Measurements from ENCODE around the gene PSMD3.

Gene PSMD3

DNA sequence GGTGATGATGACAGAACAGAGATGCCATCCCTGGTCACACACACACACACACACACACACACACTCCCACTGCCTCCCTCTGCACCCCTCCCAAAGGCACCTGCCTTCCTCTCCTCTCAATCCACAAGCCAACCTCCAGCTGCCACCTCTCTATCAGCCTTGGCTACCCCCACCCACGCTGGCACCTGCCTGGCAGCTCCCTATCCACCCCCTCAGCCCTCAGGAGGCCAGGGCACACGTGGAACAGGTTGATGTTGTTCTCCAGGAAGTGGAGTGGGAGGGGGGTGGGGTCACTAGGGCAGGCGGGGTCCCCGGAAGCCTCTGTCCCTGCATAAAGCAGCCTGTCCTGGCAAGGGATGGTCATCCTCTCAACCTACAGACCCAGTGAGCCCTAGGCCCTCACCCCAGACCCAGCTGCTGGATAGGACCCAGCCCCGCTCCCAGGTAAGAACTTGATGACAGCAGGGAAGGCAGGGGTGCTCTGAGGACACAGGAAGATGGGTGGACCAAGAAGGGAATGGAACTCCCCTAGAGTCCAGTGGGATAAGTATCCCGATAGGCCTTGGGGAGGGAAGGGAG lies 17.9 kb upstream of the PSMD3 start, which contains the start of gene GSDMA:
Gene GSDMA (plus strand): TSS at position 363 of the 579 bp plus-strand sequence. CDS start 2,684 bp downstream, outside the sequence.
- DNase-seq: no peak

DNA sequence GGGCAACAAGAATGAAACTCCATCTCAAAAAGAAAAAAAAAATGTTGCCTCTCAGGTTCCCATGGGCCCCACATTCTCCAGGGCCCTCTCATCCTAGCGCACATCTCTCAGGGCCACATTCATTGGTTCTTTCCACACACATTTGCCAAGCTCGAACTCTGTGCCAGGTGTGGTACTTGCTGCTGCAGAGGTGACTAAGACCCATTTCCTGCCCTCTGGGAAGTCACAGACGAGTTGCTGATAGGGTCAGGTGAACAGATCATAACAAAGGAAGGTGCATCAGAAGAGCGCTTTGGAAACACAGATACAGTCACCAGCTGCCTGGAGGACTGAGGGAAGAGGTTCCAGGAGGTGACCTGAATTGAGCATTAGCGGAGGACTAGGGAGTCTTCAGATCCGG lies 16.8 kb upstream of the PSMD3 start:
- DNase-seq: no peak

DNA sequence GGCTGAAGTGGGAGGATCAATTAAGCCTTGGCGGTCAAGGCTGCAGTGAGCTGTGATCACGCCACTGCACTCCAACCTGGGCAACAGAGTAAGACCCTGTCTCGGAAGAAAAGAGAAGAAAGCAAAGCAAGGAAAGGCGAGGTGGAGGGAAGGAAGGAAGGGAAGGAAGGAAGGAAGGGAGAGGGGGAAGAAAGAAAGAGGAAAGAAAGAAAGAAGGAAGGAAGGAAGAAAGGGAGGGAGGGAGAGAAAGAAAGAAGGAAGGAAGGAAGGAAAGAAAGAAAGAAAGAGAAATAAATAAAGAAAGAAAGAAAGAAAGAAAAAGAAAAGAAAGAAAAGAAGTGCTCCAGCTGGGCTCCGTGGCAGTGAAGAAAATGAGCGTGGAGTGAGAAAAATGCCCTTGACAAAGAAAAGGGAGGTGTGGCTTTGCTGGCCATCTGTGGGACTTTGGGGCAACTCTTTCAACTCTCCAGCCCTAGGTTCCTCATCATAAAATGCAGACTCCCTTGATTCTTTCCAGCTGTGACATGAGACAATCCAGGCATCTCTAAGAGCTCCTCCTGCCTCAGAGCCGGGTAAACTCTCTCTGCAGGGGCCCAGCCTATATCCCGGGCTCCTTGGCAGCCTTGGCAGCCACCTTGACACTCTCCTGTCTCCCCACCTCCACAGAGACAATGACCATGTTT lies 15.4 kb upstream of the PSMD3 start:
- DNase-seq: no peak

DNA sequence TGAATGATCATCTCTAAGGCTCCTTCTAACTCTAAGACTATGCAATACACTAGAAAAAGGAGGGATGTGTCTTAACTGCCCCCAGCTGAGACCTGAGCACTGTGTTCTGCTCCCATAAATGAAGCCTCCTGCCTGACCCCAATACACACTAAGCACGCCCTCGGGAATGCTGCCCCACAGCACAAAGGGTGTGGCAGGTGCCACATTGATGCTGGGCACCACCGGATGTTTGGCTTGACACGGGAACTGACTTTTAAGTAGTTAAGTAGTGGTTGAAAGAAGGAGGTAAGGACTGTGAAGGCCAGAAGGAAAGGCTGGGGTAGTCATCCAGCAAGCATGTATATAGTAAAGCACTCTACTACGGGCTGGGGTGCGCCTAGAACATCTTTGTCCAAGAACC lies 13.8 kb upstream of the PSMD3 start:
- DNase-seq: no peak

DNA sequence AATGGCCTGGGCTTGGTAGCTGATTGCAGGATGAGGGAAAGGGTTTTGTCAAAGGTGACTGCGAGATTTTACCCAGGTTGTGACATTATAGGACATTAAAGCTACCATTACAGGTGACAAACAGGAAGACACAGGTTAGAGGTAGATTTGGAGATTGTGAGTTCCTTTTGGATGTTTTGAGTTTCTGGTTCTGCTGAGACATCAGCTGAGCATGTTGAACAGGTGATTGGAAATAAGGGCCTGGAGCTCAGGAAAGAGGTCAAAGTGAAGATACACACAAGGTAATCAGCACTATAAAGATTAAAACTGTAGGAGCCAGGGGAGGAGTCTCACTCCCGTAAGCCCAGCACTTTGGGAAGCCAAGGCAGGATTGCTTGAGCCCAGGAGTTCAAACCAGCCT lies 11.8 kb upstream of the PSMD3 start:
- no peak for DNase-seq

DNA sequence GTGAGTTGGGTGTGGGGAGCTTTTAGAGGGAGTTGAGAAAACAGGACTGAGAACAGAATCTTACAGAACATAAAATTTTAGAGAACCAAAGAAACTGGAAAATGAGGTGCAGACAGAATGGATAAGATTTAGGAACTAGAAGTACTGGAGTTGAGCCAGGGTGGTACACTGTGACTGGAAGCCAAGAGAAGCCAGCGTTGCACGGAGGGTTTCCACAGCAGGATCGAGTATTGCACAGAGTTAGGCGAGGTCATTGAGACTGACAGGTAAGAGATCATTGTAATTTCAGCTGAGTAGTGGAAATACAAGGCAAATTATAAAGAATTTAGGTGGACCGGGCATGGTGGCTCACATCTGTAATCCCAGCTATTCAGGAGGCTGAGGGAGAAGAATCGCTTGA lies 11.2 kb upstream of the PSMD3 start:
- no peak for DNase-seq

DNA sequence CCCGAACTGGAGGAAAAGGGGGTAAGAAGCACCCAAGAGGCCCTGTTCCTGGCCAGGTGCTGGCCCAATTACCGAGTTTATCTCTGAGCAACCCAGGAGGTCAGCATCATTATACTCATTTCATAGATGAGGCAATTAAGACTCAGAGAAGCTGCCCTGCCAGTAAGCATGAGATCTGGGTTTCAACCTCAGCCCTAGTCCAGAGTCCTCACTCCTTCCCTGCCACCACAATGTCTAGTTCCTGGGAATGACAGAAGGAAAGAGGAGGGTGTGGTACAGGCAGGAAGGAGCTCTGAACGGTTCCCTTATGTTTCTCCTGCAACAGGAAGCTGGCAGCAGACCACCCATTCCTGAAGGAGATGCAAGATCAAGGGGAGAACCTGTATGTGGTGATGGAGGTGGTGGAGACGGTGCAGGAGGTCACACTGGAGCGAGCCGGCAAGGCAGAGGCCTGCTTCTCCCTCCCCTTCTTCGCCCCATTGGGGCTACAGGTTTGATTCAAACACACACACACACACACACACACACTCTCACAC lies 10.4 kb upstream of the PSMD3 start:
- DNase-seq: no peak

DNA sequence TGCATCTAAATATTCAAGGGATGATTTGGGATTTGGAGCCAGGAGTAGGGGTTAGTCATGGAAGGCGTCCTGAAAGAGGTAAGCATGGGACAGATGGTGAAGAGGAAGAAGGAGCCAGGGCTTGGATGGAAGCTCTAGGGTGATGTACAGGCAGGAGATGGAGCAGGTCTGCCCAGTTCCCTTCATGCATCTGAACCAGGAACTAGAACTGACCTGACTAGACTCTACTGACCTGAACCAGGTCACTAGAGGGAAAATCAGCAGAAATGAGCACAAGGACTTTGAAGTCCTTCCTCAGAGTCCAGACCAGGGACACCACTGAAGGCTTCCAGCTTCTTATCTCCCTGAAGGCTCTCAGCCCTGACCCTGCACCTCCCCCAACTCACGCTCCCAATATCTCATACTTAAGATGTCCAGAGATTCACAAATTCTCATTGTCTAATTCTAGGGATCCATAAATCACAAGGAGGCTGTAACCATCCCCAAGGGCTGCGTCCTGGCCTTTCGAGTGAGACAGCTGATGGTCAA lies 9.5 kb upstream of the PSMD3 start:
- no peak for DNase-seq

DNA sequence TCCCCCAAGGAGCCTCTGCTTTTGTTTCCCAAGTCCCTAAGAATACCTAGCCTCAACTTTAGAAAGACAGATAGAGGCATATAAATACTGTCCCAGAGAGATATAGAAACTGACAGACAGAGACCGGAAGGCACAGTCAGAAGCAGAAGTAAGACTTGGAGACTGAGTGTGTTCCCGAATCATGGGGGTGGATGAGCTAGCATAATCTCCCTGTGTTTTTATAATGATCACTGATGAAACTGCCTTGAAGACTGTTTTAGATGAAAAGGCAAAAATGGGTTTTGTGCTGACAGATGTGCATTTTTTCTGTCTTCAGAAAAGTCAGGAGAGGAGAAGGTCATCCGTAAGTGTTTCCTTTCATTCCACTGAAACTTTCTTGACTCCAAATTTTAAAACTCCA lies 8.3 kb upstream of the PSMD3 start:
- DNase-seq: no peak

DNA sequence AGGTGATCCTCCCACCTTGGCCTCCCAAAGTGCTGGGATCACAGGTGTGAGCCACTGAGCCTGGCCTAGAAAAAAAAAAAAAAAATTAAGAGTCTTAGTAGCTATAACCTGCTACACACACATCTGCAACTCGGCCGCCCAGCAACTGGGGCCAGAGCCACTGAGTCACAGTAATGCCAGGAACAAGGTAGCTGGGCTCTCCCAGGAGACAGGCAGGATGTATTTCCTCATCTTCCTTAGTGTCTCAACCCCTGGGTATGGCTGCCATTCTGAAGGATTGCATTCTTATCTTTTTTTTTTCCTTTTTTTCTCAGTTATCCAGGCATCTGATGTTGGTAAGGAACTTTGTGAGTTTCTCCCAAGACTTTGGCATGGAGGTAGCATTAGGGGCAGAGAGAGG lies 7.1 kb upstream of the PSMD3 start:
- DNase-seq: no peak

DNA sequence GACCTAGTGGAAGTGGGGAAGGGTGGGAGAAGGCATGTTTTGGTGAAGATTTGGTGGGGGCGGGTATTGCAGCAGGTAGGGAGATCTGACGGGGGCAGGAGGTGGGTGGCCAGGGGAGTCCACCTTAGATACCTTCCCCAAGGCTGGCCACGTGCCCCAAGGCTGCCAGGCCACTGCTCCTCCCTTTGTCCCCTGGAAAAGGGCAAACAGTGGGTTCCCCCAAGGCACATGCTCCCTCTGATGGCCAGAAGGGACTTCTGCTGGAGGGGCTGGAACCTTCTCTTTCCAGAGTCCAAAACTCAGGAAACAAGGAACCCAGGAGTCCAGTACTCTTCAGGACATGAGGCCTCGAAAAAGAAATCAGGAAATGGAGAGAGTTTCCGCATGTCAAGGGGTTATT lies 6.2 kb upstream of the PSMD3 start:
- DNase-seq: no peak

DNA sequence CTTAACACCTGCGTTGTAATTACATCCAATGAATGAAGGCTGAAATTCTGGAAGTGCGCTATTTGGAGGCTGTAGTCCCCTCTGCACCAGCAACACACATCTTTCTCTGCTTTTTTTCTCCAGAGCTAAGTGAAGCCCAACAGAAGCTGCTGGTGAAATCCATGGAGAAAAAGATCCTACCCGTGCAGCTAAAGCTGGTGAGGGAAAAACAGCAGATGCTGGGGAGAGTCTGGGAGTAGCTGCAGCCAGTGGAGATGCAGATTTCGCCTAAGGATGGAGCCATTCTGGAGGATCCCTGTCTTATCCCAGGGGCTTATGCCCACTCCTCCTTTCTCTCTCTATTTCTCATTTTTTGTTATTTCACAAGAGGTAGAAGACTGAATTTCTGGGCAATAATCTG lies 4.8 kb upstream of the PSMD3 start:
- no peak for DNase-seq

DNA sequence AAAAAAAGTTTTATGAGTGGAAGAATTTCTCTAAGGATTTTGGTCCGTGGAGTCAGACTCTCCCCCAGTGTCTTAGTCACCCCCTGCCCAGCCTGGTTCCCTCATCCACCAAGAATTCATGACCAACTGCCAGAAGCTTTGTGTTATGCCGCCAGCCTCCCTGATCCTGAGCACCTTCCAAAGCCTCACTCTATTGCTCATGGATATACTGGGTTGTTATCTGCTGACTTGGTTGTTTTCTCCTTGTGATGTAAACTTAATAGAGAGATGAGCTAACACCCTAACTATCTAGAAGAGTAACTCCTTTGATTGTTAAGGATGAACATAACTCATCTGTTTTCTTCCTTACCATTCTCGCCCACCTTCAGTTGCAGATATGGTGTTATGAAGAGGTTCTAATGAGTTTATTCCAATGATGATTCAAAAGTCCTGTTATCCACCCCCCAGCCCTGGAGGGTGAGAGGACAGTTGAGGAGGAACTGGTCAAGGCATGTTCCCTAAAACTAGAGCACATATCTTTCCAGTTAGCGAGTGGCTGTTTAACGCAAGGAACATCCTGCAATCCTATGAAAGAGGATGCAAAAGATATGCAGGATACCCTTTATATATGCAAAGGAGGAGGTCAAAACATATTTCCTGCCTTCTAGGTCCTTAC lies 1.5 kb upstream of the PSMD3 start:
- no peak for DNase-seq

DNA sequence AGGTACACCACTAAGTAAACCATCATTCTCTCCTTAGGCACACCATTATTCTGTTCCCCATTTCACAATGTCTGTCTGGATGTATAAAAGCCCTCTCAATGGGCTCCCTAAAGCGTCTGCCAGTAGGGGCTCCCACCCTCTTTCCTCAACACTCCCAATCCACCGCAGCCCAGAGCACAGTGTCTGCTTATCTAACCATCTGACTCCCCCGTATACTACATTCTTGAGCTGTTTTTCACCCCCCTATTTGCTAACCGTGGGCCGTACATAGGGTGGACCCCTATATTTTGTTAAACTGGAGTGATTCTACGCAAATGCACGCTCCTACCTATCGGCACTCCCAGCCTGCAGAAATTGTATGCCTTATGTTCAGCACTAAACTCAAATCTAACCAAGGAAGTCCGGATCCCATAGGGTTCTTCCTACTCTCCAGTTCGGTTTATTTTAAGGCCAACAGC lies 685 bp upstream of the PSMD3 start:
- DNase-seq: no peak

DNA sequence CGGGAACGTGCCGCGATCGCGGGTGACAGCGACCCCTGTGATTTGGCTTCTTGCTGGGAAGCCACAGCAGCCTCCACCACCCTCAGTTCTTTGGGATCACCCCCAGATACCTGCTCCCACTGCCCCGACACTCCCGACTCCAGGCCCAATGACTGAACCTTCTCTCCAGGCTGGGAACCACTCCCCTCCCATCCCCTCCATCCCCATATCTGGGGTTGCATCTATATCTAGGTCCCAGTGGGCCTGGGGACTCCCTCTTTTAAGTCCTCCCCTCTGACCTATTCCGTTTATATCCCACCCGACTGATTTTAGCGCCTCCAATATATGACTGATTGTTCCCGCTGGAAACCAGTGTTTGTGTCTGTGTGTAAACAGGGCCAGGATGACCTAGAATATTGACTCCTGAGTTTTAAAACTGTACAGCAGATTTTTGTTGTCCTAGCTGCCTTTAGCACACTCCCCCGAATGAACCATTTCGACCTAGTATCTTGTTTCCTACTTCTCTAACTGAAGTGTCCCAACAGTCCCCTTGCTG lies 667 bp downstream of the PSMD3 start:
- DNase-seq: no peak

DNA sequence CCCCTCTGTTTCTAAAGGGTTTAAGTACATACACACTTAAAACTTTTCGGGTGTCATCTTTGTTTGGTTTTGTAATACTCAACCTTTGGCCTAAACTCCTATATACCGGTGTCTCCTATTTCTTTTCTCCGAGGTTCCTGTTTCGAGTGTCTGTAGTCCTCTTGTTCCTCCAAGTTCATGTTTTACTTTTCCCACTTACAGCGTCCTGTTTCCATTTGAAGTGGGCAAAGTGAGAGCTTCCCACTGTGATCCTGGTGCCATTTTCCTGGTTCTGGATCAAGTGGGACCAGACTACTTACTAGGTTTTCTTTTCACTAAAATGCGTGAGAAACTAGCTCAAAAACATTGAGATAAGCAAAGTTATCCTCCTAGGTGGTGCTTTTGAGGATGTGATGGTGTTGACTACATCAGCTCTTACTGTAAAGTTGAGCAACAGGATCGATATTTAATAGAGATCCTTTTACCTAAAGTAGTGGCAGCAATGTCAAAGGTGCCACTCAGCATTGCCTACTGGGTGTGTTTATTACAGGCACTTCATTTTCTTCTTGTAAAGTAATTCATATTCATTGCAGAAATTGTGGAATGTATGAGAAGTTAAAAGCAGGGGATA lies 1.3 kb downstream of the PSMD3 start:
- no peak for DNase-seq

DNA sequence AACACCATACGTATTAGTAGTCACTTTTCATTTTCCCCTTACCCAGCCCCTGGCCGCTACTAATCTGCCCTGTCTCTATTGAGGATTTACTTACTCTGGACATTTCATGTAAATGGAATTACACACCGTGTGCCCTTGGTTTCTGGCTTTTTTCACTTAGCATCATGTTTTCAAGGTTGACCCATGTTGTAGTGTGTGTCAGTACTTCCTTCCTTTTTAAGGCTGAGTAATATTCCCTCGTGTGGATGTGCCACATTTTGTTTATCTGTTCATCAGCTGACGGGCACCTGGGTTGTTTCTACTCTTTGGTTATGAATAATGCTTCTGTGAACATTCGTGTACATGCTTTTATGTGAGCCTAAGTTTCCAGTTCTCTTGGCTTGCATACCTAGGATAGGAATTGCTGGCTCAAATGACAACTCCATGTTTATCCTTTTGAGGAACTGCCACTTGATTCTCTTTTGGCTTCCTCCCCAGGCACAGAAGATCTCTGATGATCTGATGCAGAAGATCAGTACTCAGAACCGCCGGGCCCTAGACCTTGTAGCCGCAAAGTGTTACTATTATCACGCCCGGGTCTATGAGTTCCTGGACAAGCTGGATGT lies 7.7 kb downstream of the PSMD3 start:
- no peak for DNase-seq

DNA sequence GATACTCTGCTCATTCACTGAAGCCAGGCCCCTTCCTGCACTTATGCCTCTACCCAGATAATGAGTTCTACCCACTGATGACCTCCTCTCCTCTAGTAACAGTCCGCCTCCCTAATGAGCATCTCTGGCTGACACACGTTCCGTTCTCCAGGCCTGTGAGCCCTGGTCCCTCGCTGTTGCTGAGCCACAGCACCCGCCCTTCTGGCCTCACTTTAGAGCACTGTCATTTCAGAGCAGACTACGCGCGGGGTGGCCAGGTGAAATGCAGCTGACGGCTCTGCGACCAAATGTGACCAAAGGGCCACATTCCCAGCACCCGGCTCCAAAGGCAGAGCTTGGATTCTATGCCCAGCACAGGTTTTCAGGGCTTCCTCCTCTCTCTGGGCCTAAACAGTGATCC lies 13.8 kb downstream of the PSMD3 start:
- DNase-seq: no peak

DNA sequence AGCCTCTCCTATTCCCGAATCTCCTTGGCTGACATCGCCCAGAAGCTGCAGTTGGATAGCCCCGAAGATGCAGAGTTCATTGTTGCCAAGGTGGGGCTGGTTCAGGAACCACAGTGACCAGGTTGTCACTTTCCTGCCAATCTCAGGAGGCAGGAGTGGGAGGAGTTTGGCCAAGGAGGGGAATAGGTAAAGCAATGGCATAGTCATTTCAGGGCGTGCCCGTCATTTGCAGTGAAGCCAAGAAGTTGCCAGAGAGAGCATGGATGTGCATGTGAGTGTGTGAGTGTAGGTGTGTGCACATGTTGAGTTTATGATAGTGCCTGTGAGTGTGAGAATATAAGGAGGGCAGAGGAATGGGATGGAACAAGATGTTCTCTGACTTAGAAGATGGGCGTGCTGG lies 14.8 kb downstream of the PSMD3 start:
- no peak for DNase-seq

DNA sequence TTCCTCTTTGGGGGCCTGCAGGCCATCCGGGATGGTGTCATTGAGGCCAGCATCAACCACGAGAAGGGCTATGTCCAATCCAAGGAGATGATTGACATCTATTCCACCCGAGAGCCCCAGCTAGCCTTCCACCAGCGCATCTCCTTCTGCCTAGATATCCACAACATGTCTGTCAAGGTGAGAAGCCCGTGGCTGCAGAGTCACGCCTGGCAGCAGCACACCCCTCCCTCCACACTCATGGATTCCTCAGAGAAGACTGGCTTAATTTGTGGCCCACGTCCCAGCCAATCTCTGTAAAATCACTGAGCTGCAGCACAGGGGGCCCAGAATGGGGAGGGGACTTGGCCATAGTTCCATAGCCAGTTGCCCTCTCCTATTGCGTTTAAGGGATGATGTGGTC lies 15.6 kb downstream of the PSMD3 start:
- DNase-seq: no peak

DNA sequence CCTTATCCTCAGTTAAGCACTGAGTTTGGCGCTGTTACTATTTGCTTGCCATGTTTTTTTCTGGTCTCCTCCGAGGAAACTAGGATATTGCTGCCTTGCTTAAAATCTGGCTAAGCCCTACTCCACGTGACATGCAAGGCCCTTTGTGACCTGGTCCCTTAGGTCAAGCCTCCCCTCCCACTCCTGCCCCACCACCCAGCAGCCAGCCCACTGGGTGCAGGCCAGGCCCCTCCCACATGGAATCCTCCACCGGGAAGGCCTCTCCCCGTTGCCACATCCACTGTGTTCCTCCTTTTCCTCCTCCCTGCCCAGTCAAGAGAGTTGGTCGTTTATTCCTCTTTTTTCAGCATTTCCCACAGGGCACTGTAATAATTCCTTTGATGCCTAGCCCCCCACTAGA lies 16.2 kb downstream of the PSMD3 start:
- DNase-seq: no peak

DNA sequence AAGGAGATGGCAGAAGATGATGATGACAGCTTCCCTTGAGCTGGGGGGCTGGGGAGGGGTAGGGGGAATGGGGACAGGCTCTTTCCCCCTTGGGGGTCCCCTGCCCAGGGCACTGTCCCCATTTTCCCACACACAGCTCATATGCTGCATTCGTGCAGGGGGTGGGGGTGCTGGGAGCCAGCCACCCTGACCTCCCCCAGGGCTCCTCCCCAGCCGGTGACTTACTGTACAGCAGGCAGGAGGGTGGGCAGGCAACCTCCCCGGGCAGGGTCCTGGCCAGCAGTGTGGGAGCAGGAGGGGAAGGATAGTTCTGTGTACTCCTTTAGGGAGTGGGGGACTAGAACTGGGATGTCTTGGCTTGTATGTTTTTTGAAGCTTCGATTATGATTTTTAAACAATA lies 16.9 kb downstream of the PSMD3 start:
- DNase-seq: no peak

DNA sequence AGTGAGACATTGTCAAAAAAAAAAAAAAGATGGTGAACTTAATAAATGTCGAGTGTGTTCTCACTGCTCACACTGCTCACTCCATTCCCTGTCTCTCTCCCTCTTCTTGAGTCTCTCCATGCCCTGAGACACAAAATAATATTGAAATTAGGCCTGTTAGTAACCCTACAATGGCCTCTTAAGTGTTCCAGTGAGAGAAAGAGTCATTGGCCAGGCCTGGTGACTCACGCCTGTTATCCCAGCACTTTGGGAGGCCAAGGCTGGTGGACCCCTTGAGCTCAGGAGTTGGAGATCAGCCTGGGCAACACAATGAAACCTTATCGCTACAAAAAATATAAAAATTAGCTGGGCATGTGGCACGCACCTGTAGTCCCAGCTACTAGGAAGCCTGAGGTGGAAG lies 18.5 kb downstream of the PSMD3 start:
- no peak for DNase-seq

All from activated CD8-positive, alpha-beta memory T cell treated with anti-CD3 and anti-CD28 coated beads, Interleukin-2, amount 50 U/mL, for 48 hours (primary cell).